SH-SY5Y (cell line): ENCODE measurements around the gene RBPJ.

Experiments
- GATA2 ChIP-seq: IDR thresholded peaks from 2 replicates; pipeline ENCODE4 v1.6.1; 2011; ENCODE audit warnings: mild to moderate bottlenecking, low read depth, low read length
- GATA3 ChIP-seq: IDR thresholded peaks from 2 replicates; pipeline ENCODE4 v1.6.1; 2011; ENCODE audit warnings: low read depth, mild to moderate bottlenecking, low read length, moderate library complexity

RBPJ gene

GRCh38 chr4:26429910-26430309, 109.1 kb downstream of the RBPJ start:
- TF ChIP-seq GATA3 = no peak
- TF ChIP-seq GATA2 = no peak

GRCh38 chr4:26431461-26432180, 110.8 kb downstream of the RBPJ start:
- TF ChIP-seq GATA3 (no peak), GATA2 (no peak)

GRCh38 chr4:26432419-26432818, 111.6 kb downstream of the RBPJ start:
- TF ChIP-seq GATA2 (no peak), GATA3 (no peak)

- no peak for TF ChIP-seq GATA2
- no peak for TF ChIP-seq GATA3
These were observed 112.7 kb downstream of the RBPJ start for GRCh38 chr4:26433556-26433955.

GRCh38 chr4:26434030-26434639, 113.3 kb downstream of the RBPJ start:
- TF ChIP-seq GATA3 (no peak), GATA2 (no peak)

- no peak for TF ChIP-seq GATA3
- no peak for TF ChIP-seq GATA2
These were observed 120.3 kb downstream of the RBPJ start for GRCh38 chr4:26441102-26441501.

- no peak for TF ChIP-seq GATA3
- TF ChIP-seq GATA2 = no peak
These were observed 121.0 kb downstream of the RBPJ start for GRCh38 chr4:26441771-26442170.

GRCh38 chr4:26447378-26447777, 126.6 kb downstream of the RBPJ start:
- no peak for TF ChIP-seq GATA2
- TF ChIP-seq GATA3 = no peak

- TF ChIP-seq GATA2 (no peak), GATA3 (no peak)
These were observed 129.6 kb downstream of the RBPJ start for GRCh38 chr4:26450418-26450817.

GRCh38 chr4:26451597-26451996, 130.8 kb downstream of the RBPJ start:
- TF ChIP-seq GATA2 = no peak
- TF ChIP-seq GATA3 = no peak

- TF ChIP-seq GATA2 = peak; percentile 53; the same call in 1 of the 2 replicates
- no peak for TF ChIP-seq GATA3
These were observed 132.0 kb downstream of the RBPJ start for GRCh38 chr4:26452565-26453531.

GRCh38 chr4:26454961-26455360, 134.1 kb downstream of the RBPJ start:
- no peak for TF ChIP-seq GATA3
- no peak for TF ChIP-seq GATA2

- no peak for TF ChIP-seq GATA2
- TF ChIP-seq GATA3 = no peak
These were observed 134.8 kb downstream of the RBPJ start for GRCh38 chr4:26455571-26455970.

- TF ChIP-seq GATA2 (no peak), GATA3 (no peak)
These were observed 136.6 kb downstream of the RBPJ start for GRCh38 chr4:26457412-26457811.

- TF ChIP-seq GATA2 (no peak), GATA3 (no peak)
These were observed 137.3 kb downstream of the RBPJ start for GRCh38 chr4:26458157-26458561.
